A549 treated with CORT108297 at 1 μM for 4 hours (cell line): ENCODE data around the gene USH2A. TPM values are rescaled to one million over a fixed set of nuclear protein-coding genes. Genes with fewer than 3 reads are reported as not detected.

Experiments used
- total RNA-seq: library from RNA; stranded (reverse); fragments of 200-300 nt; extraction: Qiagen RNA extraction; gene quantifications from 5 replicates; pipeline ENCODE4 v1.2.3, GENCODE V29; 2022

Gene USH2A
- total RNA-seq, result not detected in 5 replicates

DNA sequence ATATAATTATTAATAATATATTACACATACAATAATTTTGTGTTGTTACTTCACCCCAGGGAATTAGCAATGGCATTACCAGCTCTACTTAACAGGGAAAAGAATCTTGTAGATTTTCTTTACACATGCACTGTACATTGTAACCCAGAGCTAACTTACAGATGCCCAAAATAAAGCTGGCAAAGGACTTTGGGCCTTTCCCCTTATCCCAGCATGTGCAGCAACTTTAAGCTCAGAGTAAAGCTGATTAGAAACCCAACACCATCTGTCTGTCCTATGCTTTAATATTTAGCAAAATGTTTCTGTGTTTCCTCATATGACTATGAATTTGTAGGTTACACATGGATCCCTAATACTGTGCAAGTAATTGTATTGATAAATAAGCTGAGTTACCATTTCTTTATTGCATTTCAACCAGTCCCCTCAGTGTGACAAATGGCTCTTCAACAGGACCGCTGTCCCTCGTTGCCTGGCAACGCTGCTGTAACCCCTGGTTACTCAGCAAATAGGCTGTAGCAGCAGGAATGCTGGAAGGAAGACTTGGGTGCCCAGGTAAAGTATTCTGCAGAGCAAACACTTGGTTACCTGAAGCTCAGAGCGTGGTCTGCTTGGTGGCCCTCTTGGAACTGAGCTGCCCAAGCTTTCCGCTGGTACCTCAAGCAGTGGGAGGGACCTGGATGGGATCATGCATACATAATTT lies at the start of gene USH2A:
Gene USH2A (minus strand): TSS at position 628 of the 700 bp plus-strand sequence. CDS start 1,112 bp downstream, outside the sequence.

